Measurements from ENCODE around the gene SKA3.
"Not testable (repeated sequence)": the region's sequence is repeated elsewhere in the genome, so short reads cannot be mapped to it uniquely, and the experiment has no call there.

SKA3 gene

DNA sequence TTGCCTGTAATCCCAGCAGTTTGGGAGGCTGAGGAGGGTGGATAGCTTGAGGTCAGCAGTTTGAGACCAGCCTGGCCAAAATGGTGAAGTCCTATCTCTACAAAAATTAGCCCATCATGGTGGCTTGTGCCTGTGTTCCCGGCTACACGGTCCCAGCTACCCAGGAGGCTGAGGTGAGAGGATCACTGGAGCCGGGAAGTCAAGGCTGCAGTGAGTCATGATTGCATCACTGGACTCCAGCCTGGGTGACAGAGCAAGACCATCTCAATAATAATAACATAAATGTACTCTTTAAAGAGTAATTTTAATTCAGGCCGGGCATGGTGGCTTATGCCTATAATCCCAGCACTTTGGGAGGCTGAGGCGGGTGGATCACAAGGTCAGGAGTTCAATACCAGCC lies 38.7 kb downstream of the SKA3 start:
- no peaks in the 10 kb centered on the region for H3K9me3 ChIP-seq (ENCODE audit: control insufficient read depth, low read length)
- peaks cover 5% of the 10 kb centered on the region for H3K4me1 ChIP-seq (ENCODE audit: control insufficient read depth, insufficient read depth, low read length, poor library complexity, severe bottlenecking)
- H3K4me3 ChIP-seq (ENCODE audit: extremely low read depth, insufficient read depth, low read length, poor library complexity, severe bottlenecking): no peak overlapping the region
- peaks cover 12% of the 10 kb centered on the region for H3K36me3 ChIP-seq (ENCODE audit: control insufficient read depth, insufficient read depth, low read length)
- no peak overlapping the region for H3K27ac ChIP-seq (ENCODE audit: low read depth, low read length, severe bottlenecking)
- 94 to 100% methylated on average over 1 to 2 of the region's 5 CpGs for WGBS, 2 experiments (ENCODE audit: insufficient coverage in 2 of 2)

DNA sequence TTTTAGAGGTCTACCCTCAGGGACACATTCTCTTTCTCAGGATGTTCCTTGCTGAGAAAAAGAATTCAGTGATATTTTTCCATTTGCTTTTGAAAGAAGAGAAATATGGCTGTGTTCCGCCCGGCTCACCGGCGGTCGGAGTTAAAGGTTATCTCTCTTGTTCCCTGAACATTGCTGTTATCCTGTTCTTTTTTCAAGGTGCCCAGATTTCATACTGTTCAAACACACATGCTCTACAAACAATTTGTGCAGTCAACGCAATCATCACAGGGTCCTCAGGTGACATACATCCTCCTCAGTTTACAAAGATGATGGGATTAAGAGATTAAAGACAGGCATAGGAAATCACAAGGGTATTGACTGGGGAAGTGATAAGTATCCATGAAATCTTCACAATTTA lies 40.5 kb downstream of the SKA3 start:
- not testable (repeated sequence) for H3K4me3 ChIP-seq (ENCODE audit: extremely low read depth, insufficient read depth, low read length, poor library complexity, severe bottlenecking); H3K9me3 ChIP-seq (ENCODE audit: control insufficient read depth, low read length); H3K36me3 ChIP-seq (ENCODE audit: control insufficient read depth, insufficient read depth, low read length); H3K4me1 ChIP-seq (ENCODE audit: control insufficient read depth, insufficient read depth, low read length, poor library complexity, severe bottlenecking); H3K27ac ChIP-seq (ENCODE audit: low read depth, low read length, severe bottlenecking)
- WGBS, 2 experiments (ENCODE audit: insufficient coverage in 2 of 2): 97% methylated on average over 5 of the region's 6 CpGs; no CpG with 5 or more reads in 1 of the 2 experiments

DNA sequence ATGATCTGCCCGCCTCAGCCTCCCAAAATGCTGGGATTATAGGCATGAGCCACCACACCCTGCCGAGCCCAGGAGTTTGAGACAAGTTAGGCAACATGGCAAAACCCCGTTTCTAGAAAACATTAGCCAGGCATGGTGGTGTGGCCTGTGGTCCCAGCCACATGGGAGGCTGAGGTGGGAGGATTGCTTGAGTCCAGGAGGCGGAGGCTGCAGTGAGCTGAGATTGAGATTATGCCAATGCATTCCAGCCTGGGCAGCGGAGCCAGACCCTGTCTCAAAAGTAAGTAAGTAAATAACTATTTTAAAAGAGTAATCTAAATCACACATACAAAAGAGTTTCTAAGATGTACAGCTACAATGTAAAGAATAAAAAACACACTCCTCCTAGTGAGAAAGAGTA lies 41.9 kb downstream of the SKA3 start:
- H3K4me3 ChIP-seq (ENCODE audit: extremely low read depth, insufficient read depth, low read length, poor library complexity, severe bottlenecking): no peak overlapping the region
- H3K9me3 ChIP-seq (ENCODE audit: control insufficient read depth, low read length): no peaks in the 10 kb centered on the region
- H3K27ac ChIP-seq (ENCODE audit: low read depth, low read length, severe bottlenecking): no peak overlapping the region
- H3K4me1 ChIP-seq (ENCODE audit: control insufficient read depth, insufficient read depth, low read length, poor library complexity, severe bottlenecking): no peaks in the 10 kb centered on the region
- H3K36me3 ChIP-seq (ENCODE audit: control insufficient read depth, insufficient read depth, low read length): no peaks in the 10 kb centered on the region
- 92 to 94% methylated on average over 2 to 3 of the region's 5 CpGs for WGBS, 2 experiments (ENCODE audit: insufficient coverage in 2 of 2)

DNA sequence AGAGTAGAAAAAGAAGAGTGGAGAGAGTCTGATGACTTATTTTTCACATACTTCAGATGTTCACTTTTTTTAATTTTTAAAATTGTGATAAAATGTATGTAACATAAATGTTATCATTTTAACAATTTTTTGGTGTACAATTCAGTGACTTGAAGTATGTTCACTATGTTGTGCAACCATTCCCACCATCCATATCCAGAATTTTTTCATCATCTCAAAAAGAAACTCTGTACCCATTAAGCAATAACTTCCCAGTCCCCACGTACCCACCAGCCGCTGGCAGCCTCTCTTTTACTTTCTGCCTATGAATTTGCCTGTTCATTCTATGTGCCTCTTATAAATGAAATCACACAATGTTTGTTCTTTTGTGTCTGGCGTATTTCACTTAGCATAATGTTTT lies 43.3 kb downstream of the SKA3 start:
- H3K36me3 ChIP-seq (ENCODE audit: control insufficient read depth, insufficient read depth, low read length): no peaks in the 10 kb centered on the region
- no peak overlapping the region for H3K4me3 ChIP-seq (ENCODE audit: extremely low read depth, insufficient read depth, low read length, poor library complexity, severe bottlenecking)
- 79 to 88% methylated on average over 3 of the region's 3 CpGs for WGBS, 2 experiments (ENCODE audit: insufficient coverage in 2 of 2)
- H3K9me3 ChIP-seq (ENCODE audit: control insufficient read depth, low read length): no peaks in the 10 kb centered on the region
- H3K4me1 ChIP-seq (ENCODE audit: control insufficient read depth, insufficient read depth, low read length, poor library complexity, severe bottlenecking): no peaks in the 10 kb centered on the region
- H3K27ac ChIP-seq (ENCODE audit: low read depth, low read length, severe bottlenecking): no peak overlapping the region

DNA sequence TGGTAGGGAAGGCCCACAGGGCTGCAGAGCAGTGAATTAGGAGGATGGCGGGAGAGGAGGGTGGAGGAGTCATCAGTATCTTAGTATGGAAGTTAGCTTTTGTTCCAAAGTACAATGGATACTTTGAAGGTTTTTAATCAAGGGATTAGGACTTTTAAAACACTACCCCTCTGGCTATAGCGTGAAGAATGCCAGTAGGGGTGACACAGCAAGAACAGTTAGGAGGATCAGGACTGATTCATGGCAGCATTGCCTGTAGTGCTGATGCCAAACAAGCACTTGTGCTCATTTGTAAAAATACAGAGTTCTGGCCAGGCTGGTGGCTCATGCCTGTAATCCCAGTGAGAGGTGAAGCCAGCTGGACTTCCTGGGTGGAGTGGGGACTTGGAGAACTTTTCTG lies 46.2 kb downstream of the SKA3 start:
- H3K4me3 ChIP-seq (ENCODE audit: extremely low read depth, insufficient read depth, low read length, poor library complexity, severe bottlenecking): no peak overlapping the region
- 82% methylated on average over 2 of the region's 2 CpGs; no CpG with 5 or more reads in 1 of the 2 experiments for WGBS, 2 experiments (ENCODE audit: insufficient coverage in 2 of 2)
- no peaks in the 10 kb centered on the region for H3K4me1 ChIP-seq (ENCODE audit: control insufficient read depth, insufficient read depth, low read length, poor library complexity, severe bottlenecking)
- no peak overlapping the region for H3K27ac ChIP-seq (ENCODE audit: low read depth, low read length, severe bottlenecking)
- H3K9me3 ChIP-seq (ENCODE audit: control insufficient read depth, low read length): no peaks in the 10 kb centered on the region
- no peaks in the 10 kb centered on the region for H3K36me3 ChIP-seq (ENCODE audit: control insufficient read depth, insufficient read depth, low read length)

DNA sequence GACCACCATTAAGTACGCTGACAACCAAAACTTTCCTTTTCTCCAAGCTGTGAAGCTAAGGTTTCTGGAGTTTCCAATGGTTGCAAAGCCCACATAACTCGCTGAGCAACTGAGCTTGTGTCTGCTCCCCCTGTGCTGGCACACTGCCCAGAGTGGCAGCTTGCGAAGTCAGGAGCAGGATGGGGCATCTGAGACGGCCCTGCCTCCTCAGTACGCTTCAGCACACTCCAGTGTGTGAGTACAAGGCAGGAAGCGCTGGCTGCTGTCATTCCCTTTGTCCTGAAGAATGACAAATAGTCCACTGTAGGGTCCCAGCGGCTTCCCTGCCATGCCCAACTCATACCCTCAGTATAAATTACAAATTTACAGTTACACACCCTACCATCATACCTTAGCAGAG lies 51.5 kb downstream of the SKA3 start:
- WGBS, 2 experiments (ENCODE audit: insufficient coverage in 2 of 2): 62 to 79% methylated on average over 5 to 6 of the region's 7 CpGs
- no peaks in the 10 kb centered on the region for H3K9me3 ChIP-seq (ENCODE audit: control insufficient read depth, low read length)
- no peak overlapping the region for H3K4me3 ChIP-seq (ENCODE audit: extremely low read depth, insufficient read depth, low read length, poor library complexity, severe bottlenecking)
- peaks cover 3% of the 10 kb centered on the region for H3K4me1 ChIP-seq (ENCODE audit: control insufficient read depth, insufficient read depth, low read length, poor library complexity, severe bottlenecking)
- no peak overlapping the region for H3K27ac ChIP-seq (ENCODE audit: low read depth, low read length, severe bottlenecking)
- no peaks in the 10 kb centered on the region for H3K36me3 ChIP-seq (ENCODE audit: control insufficient read depth, insufficient read depth, low read length)

DNA sequence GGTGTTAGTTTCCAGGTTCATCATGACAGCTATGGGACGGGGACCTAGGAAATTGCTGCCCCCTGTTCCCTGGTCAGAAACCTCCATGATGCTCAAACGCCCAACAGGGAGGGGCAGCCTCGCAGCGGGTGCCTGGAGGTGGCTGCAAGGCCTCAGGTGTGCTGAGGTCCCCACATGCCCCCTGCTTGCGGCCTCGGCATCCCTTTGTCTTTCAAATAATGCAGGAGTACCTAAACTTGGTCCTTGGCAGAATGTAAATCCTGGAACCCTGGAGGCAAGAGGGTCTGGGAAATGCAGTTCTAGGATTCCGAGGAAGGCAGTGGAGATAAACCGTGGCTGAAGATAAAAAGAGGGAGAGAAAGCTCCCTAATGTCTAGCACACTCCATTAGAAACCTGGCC lies 52.4 kb downstream of the SKA3 start:
- Histone ChIP-seq H3K36me3 (ENCODE audit: control insufficient read depth, insufficient read depth, low read length) (no peaks in the 10 kb centered on the region), H3K27ac (ENCODE audit: low read depth, low read length, severe bottlenecking) (no peak overlapping the region), H3K4me3 (ENCODE audit: extremely low read depth, insufficient read depth, low read length, poor library complexity, severe bottlenecking) (no peak overlapping the region), H3K4me1 (ENCODE audit: control insufficient read depth, insufficient read depth, low read length, poor library complexity, severe bottlenecking) (peaks cover 3% of the 10 kb centered on the region), H3K9me3 (ENCODE audit: control insufficient read depth, low read length) (no peaks in the 10 kb centered on the region)
- WGBS, 2 experiments (ENCODE audit: insufficient coverage in 2 of 2): 70 to 72% methylated on average over 8 of the region's 8 CpGs

DNA sequence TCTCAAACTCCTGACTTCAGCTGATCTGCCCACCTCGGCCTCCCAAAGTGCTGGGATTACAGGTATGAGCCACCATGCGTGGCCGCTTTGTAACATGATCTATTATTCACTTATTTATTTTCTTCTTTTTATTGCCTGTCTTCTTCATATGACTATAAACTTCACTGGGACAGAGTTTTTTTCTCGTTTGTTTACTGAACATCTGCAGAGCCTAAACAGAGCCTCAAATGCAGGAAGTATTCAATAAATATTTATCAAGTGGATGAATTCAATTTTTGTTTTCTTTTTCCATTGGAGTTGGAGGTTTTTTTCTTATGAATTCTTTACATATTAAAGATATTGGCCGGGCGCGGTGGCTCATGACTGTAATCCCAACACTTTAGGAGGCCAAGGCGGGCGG lies 54.7 kb downstream of the SKA3 start:
- Histone ChIP-seq H3K4me3 (ENCODE audit: extremely low read depth, insufficient read depth, low read length, poor library complexity, severe bottlenecking) (no peak overlapping the region), H3K4me1 (ENCODE audit: control insufficient read depth, insufficient read depth, low read length, poor library complexity, severe bottlenecking) (peaks cover 3% of the 10 kb centered on the region), H3K27ac (ENCODE audit: low read depth, low read length, severe bottlenecking) (no peak overlapping the region), H3K9me3 (ENCODE audit: control insufficient read depth, low read length) (no peaks in the 10 kb centered on the region), H3K36me3 (ENCODE audit: control insufficient read depth, insufficient read depth, low read length) (no peaks in the 10 kb centered on the region)
- 87 to 100% methylated on average over 1 to 6 of the region's 9 CpGs for WGBS, 2 experiments (ENCODE audit: insufficient coverage in 2 of 2)

DNA sequence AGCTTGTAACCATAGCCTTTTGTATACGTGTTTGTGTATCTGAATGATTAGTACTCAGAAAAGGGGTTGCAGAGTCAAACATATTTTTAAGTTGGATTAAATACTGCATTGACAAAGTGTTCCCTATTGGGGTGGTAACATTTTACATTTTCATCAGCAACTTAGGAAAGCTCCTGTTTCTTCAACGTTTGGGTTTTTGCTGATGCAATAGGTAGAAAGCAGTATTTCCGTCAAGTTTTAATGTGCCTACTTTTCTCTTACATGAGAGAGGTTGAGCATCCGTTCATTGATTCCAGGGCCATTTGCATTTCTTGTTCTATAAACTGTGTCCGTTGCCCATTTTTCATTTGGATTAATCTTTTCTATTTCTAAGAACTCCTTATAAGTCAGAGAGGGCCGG lies 56.2 kb downstream of the SKA3 start:
- Histone ChIP-seq H3K27ac (ENCODE audit: low read depth, low read length, severe bottlenecking) (no peak overlapping the region), H3K4me3 (ENCODE audit: extremely low read depth, insufficient read depth, low read length, poor library complexity, severe bottlenecking) (no peak overlapping the region), H3K9me3 (ENCODE audit: control insufficient read depth, low read length) (no peaks in the 10 kb centered on the region), H3K36me3 (ENCODE audit: control insufficient read depth, insufficient read depth, low read length) (no peaks in the 10 kb centered on the region), H3K4me1 (ENCODE audit: control insufficient read depth, insufficient read depth, low read length, poor library complexity, severe bottlenecking) (peaks cover 3% of the 10 kb centered on the region)
- WGBS, 2 experiments (ENCODE audit: insufficient coverage in 2 of 2): 82 to 90% methylated on average over 3 to 5 of the region's 6 CpGs

DNA sequence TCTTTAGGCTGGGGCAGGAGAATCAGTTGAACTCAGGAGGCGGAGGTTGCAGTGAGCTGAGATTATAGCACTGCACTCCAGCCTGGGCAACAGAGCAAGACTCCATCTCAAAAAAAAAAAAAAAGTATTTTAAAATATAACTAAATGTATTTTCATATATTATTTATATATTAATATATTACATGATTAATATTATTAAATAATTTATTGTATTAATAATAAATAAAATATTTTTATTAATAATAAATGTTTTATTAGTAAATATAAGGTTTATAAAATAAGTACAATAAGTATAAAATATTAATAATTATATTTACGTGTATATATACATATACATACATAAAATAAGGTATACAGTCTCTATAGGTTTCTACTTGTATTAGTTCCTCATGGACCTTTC lies 56.8 kb downstream of the SKA3 start:
- H3K27ac ChIP-seq (ENCODE audit: low read depth, low read length, severe bottlenecking): no peak overlapping the region
- H3K9me3 ChIP-seq (ENCODE audit: control insufficient read depth, low read length): no peaks in the 10 kb centered on the region
- H3K4me1 ChIP-seq (ENCODE audit: control insufficient read depth, insufficient read depth, low read length, poor library complexity, severe bottlenecking): no peaks in the 10 kb centered on the region
- WGBS, 2 experiments (ENCODE audit: insufficient coverage in 2 of 2): 80 to 83% methylated on average over 1 of the region's 2 CpGs
- H3K4me3 ChIP-seq (ENCODE audit: extremely low read depth, insufficient read depth, low read length, poor library complexity, severe bottlenecking): no peak overlapping the region
- no peaks in the 10 kb centered on the region for H3K36me3 ChIP-seq (ENCODE audit: control insufficient read depth, insufficient read depth, low read length)

DNA sequence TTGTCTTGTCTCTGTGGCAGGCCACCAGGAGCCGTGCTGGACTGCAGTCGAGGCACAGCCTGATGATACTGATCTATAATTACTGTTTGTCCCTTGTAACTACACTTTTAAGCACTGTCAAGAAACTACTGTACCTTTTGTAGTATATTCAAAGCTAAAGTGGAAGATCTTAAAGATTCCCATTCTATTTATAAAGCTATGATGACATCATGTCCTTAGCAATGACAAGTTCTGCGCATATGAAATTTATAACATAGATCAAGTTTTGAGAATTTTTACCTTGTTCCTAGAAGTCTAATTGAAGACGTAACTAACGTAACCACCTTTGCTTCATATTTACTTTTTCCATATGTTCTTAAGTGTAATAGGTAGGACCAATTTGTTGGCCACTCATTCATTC lies 58.2 kb downstream of the SKA3 start:
- Histone ChIP-seq H3K4me1 (ENCODE audit: control insufficient read depth, insufficient read depth, low read length, poor library complexity, severe bottlenecking) (no peaks in the 10 kb centered on the region), H3K36me3 (ENCODE audit: control insufficient read depth, insufficient read depth, low read length) (no peaks in the 10 kb centered on the region), H3K4me3 (ENCODE audit: extremely low read depth, insufficient read depth, low read length, poor library complexity, severe bottlenecking) (no peak overlapping the region), H3K27ac (ENCODE audit: low read depth, low read length, severe bottlenecking) (no peak overlapping the region), H3K9me3 (ENCODE audit: control insufficient read depth, low read length) (no peaks in the 10 kb centered on the region)
- WGBS, 2 experiments (ENCODE audit: insufficient coverage in 2 of 2): 100% methylated on average over 1 of the region's 5 CpGs; no CpG with 5 or more reads in 1 of the 2 experiments

Measured in mesodermal cell (in vitro differentiated cells).